ENCODE measurements around the gene ARFRP1. TPM values are rescaled to one million over a fixed set of nuclear protein-coding genes. Genes with fewer than 3 reads are reported as not detected.
A peak's percentile ranks its signal among the peaks of the same experiment; 100 is the strongest.

Gene ARFRP1
- total and polyA plus RNA-seq, 2 of the 4 experiments (the other 2 are of a cell fraction), result 25.3 to 36.6 TPM

DNA sequence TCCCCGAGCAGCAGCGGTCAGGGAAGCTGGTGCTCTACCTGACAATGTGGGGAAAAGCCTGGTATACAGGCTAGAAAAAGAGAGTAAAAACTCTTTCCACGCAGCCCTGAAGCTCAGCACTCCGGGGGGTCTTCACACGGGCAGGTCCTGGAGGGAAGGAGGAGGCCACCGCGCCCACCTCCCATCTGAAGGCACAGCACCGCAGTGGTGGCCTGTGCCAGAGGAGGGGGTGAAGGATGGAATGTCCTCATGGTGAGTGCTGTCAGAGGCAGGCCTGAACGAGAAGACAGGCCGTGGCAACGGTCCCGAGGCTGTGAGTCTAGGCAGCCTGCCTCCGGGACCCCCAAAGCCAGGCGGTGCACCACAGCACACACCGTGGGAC lies 37.6 kb upstream of the ARFRP1 start:
- Histone ChIP-seq H2BK120ac (ENCODE audit: low read depth, low read length) (no peak overlapping the region), H3K9ac (ENCODE audit: low read depth, low read length) (no peak overlapping the region), H3K4me2 (ENCODE audit: low read depth, low read length) (no peak overlapping the region), H3K23ac (ENCODE audit: low read depth, low read length) (no peak overlapping the region), H3K9me3 (ENCODE audit: control insufficient read depth, insufficient read depth, low read length) (no peaks in the 10 kb centered on the region), H3K79me1 (ENCODE audit: low read depth in 1 of 2, low read length in 2 of 2) (peaks cover 4 to 9% of the 10 kb centered on the region in 2 experiments; a peak in 2 of 4 replicates), H4K20me1 (ENCODE audit: insufficient read depth, low read length) (peaks cover 10% of the 10 kb centered on the region), H3K4me1 (ENCODE audit: control insufficient read depth, insufficient read depth, low read length) (peaks cover 5% of the 10 kb centered on the region), H2BK15ac (ENCODE audit: low read depth, low read length) (no peak overlapping the region), H4K5ac (ENCODE audit: low read depth, low read length) (no peak overlapping the region), H3K36me3 (ENCODE audit: control insufficient read depth, insufficient read depth, low read length) (peaks cover 30% of the 10 kb centered on the region; the same call in 1 of the 2 replicates), H4K8ac (ENCODE audit: low read depth in 2 of 2, low read length in 2 of 2) (no peak overlapping the region), H3K18ac (ENCODE audit: low read depth, low read length) (no peak overlapping the region), H3K14ac (replicated peaks; ENCODE audit: low read depth, low read length) (no peak overlapping the region), H3K27me3 (ENCODE audit: control insufficient read depth, insufficient read depth, low read length) (no peaks in the 10 kb centered on the region), H3K4me3 (ENCODE audit: insufficient read depth, low read depth, low read length) (no peak overlapping the region), H2AK5ac (ENCODE audit: low read depth, low read length) (no peak overlapping the region), H2AK9ac (replicated peaks; ENCODE audit: low read depth, low read length, poor library complexity) (peak overlapping the region; percentile 66), H3K56ac (ENCODE audit: extremely low read depth, insufficient read depth, low read length) (no peak overlapping the region), H2BK20ac (ENCODE audit: low read depth, low read length) (no peak overlapping the region), H4K91ac (ENCODE audit: insufficient read depth, low read depth, low read length) (no peak overlapping the region), H3K9me1 (ENCODE audit: insufficient read depth, low read length) (no peaks in the 10 kb centered on the region), H2BK5ac (ENCODE audit: low read depth, low read length, poor library complexity, severe bottlenecking) (no peak overlapping the region), H3K4ac (ENCODE audit: low read depth, low read length) (no peak overlapping the region), H2AFZ (replicated peaks; ENCODE audit: low read length, poor library complexity) (no peak overlapping the region), H3K27ac (ENCODE audit: insufficient read depth, low read length) (no peak overlapping the region)
- no peak for DNase-seq
- 60% methylated on average over 1 of the region's 15 CpGs; no CpG with 5 or more reads in 1 of the 2 experiments for WGBS, 2 experiments (ENCODE audit: extremely low coverage in 2 of 2, insufficient read length in 1 of 2)
- in situ Hi-C loops (cut with MboI; ENCODE audit: low sequenced_read_pairs), result no loop called here
- CTCF ChIA-PET, result no interaction called here
- TF ChIP-seq FOS (IDR thresholded peaks at IDR 0.05; ENCODE audit: low read depth, low read length) (no peak), RCOR1 (IDR thresholded peaks at IDR 0.05; ENCODE audit: insufficient replicate concordance, low read length) (no peak), CTCF (conservative IDR thresholded peaks at IDR 0.05; ENCODE audit: low read depth, low read length) (no peak)
- intact Hi-C loops (cut with micrococcal nuclease), result no loop called here
- POLR2A ChIA-PET (ENCODE audit: unreplicated experiment), result no interaction called here
- no peak for ATAC-seq (ENCODE audit: low read depth)
- dilution Hi-C loops (cut with HindIII; ENCODE audit: low sequenced_read_pairs, unreplicated experiment), result no loop called here
- BruUV-seq (replicated peaks), result no TSS peak
